GM12878 (cell line): Measurements from ENCODE around the gene DPP4. TPM values are rescaled to one million over a fixed set of nuclear protein-coding genes. Genes with fewer than 3 reads are reported as not detected.

Source experiments
- ATAC-seq: fragments of 200-7000 bp; cut with Tn5 transposase; 3 replicates; pipeline ENCODE4 v1.9.1; 2020; ENCODE audit warnings: mild to moderate bottlenecking, moderate library complexity
- BruUV-seq: library from RNA; stranded (reverse); fragments of 400-500 nt; replicated peaks from 2 replicates; lab custom pipeline; 2021; lab: Mats Ljungman, UMichigan
- CTCF ChIA-PET: fragments of 300-600 bp; sonication (Branson Sonifier 250); formaldehyde crosslinking; extraction: SDS; loops from one replicate; lab custom pipeline; 2021; ENCODE audit warnings: inconsistent platforms; lab: Yijun Ruan, JAX
- POLR2A ChIA-PET: fragments of 350-600 bp; formaldehyde crosslinking; extraction: SDS; loops from one replicate; lab custom pipeline; 2021; ENCODE audit warnings: inconsistent platforms; lab: Charles Lee
- RAD21 ChIA-PET: fragments of 300-600 bp; sonication (Branson Sonifier 250); formaldehyde crosslinking; loops from one replicate; lab custom pipeline; 2023; ENCODE audit warnings: antibody characterized with exemption; ENCODE audit not compliant: unreplicated experiment; lab: Charles Lee
- SMC1A ChIA-PET: fragments of 300-600 bp; sonication (Branson Sonifier 250); formaldehyde crosslinking; loops from one replicate; lab custom pipeline; 2023; ENCODE audit not compliant: unreplicated experiment, uncharacterized antibody; lab: Charles Lee
- DNase-seq: peaks from one replicate; pipeline ENCODE4 v3.0.0-alpha.2; 2011; ENCODE audit warnings: low read depth, low spot score
- FAIRE-seq: peaks from 3 replicates; lab custom pipeline; 2011; peaks lifted over from hg19 to GRCh38; lab: Jason Lieb, UNC
- H2AFZ ChIP-seq: 2 replicates; pipeline ENCODE4 v1.6.0; 2011; ENCODE audit warnings: low read depth, low read length, control low read depth; ENCODE audit not compliant: control insufficient read depth
- H3K27ac ChIP-seq: 2 replicates; pipeline ENCODE4 v1.5.1; 2011; ENCODE audit warnings: control low read depth; ENCODE audit not compliant: control insufficient read depth, insufficient read depth
- H3K27me3 ChIP-seq, 2 experiments: replicated peaks in 1 of 2; 2 replicates each; pipeline versions ENCODE4 v1.6.0 to v1.6.1; 2011; ENCODE audit warnings: low read length in 1 of 2; ENCODE audit not compliant: control insufficient read depth in 2 of 2, insufficient read depth in 2 of 2
- H3K36me3 ChIP-seq, 2 experiments: 2 replicates each; pipeline ENCODE4 v1.5.1; 2011; ENCODE audit warnings: low read length in 1 of 2; ENCODE audit not compliant: control insufficient read depth in 2 of 2, insufficient read depth in 2 of 2
- H3K4me1 ChIP-seq: 2 replicates; pipeline ENCODE4 v1.6.1; 2011; ENCODE audit warnings: mild to moderate bottlenecking, low read length, moderate library complexity, mixed read lengths; ENCODE audit not compliant: control insufficient read depth, insufficient read depth
- H3K4me2 ChIP-seq: 2 replicates; pipeline ENCODE4 v1.6.0; 2011; ENCODE audit warnings: control low read depth; ENCODE audit not compliant: control insufficient read depth, insufficient read depth
- H3K4me3 ChIP-seq: fragments of 200-600 bp; sonication (generic); 2 replicates; pipeline ENCODE4 v1.5.1; 2016
- H3K79me2 ChIP-seq: 2 replicates; pipeline ENCODE4 v1.6.0; 2011; ENCODE audit warnings: low read length; ENCODE audit not compliant: control insufficient read depth, insufficient read depth
- H3K9ac ChIP-seq: 2 replicates; pipeline ENCODE4 v1.8.0; 2011; ENCODE audit warnings: low read length, control low read depth, mixed read lengths; ENCODE audit not compliant: control insufficient read depth, insufficient read depth
- H3K9me3 ChIP-seq: replicated peaks from 3 replicates; pipeline ENCODE4 v1.5.1; 2011; ENCODE audit warnings: mild to moderate bottlenecking, low read length; ENCODE audit not compliant: control insufficient read depth, insufficient read depth
- H4K20me1 ChIP-seq: 2 replicates; pipeline ENCODE4 v1.6.0; 2011; ENCODE audit not compliant: control insufficient read depth, insufficient read depth
- ATF3 ChIP-seq: IDR thresholded peaks from 2 replicates; pipeline ENCODE4 v1.6.1; 2011; ENCODE audit warnings: low read depth, mild to moderate bottlenecking, low read length, moderate library complexity, borderline replicate concordance; ENCODE audit errors: extremely low read depth
- CEBPB ChIP-seq, 2 experiments: fragments of 150-350 bp in 1 of 2; IDR thresholded peaks; 2 replicates each; pipeline ENCODE4 v1.6.1; 2012 to 2014; ENCODE audit warnings: low read depth in 2 of 2, low read length in 2 of 2, borderline replicate concordance in 1 of 2, inconsistent platforms in 1 of 2
- CHD1 ChIP-seq: IDR thresholded peaks from 2 replicates; pipeline ENCODE4 v1.6.1; 2012; ENCODE audit warnings: low read depth, low read length, improper control_type of control experiment
- MYB ChIP-seq: fragments of 150-350 bp; IDR thresholded peaks from 2 replicates; pipeline ENCODE4 v1.6.1; 2014; ENCODE audit warnings: mild to moderate bottlenecking, low read depth, low read length, borderline replicate concordance
- NBN ChIP-seq: fragments of 450-650 bp; IDR thresholded peaks from 2 replicates; pipeline ENCODE4 v1.6.1; 2016
- RB1 ChIP-seq: fragments of 450-650 bp; formaldehyde crosslinking; IDR thresholded peaks from 2 replicates; pipeline ENCODE4 v1.6.1; 2017; ENCODE audit warnings: mild to moderate bottlenecking, borderline replicate concordance
- STAT1 ChIP-seq: fragments of 450-650 bp; conservative IDR thresholded peaks from 2 replicates; pipeline ENCODE4 v1.6.1; 2014; ENCODE audit warnings: antibody characterized with exemption, mild to moderate bottlenecking
- STAT3 ChIP-seq: IDR thresholded peaks from 2 replicates; pipeline ENCODE4 v1.6.1; 2011; ENCODE audit warnings: low read depth, low read length, improper control_type of control experiment
- TBL1XR1 ChIP-seq: IDR thresholded peaks from 2 replicates; pipeline ENCODE4 v1.6.1; 2012; ENCODE audit warnings: low read depth, low read length, improper control_type of control experiment
- ZNF217 ChIP-seq: fragments of 450-650 bp; IDR thresholded peaks from 2 replicates; pipeline ENCODE4 v1.6.1; 2017; ENCODE audit warnings: antibody characterized with exemption, mild to moderate bottlenecking
- WGBS: methylation state at CpG from one replicate; pipeline ENCODE4 v1.1.6; 2016; ENCODE audit warnings: low lambda C conversion rate; ENCODE audit not compliant: insufficient replicate concordance, insufficient coverage; ENCODE audit errors: missing lambda C conversion rate; 5-methylcytosine and 5-hydroxymethylcytosine counted together
- in situ Hi-C: fragments of 300-500 bp; cut with MboI; formaldehyde crosslinking; loops from 9 replicates; pipeline ENCODE4 v1.14.3; 2018; ENCODE audit warnings: mixed read lengths
- intact Hi-C: fragments of 100-400 bp; cut with micrococcal nuclease; formaldehyde crosslinking; loops from one replicate; pipeline ENCODE4 v1.14.2; 2022; ENCODE audit not compliant: unreplicated experiment
- polyA plus RNA-seq, 11 experiments: library from polyadenylated mRNA; depleted of rRNA in 4 of 11; unstranded in 6 of 11; stranded (reverse) in 5 of 11; fragments of >200 nt; fragmentation: Nextera tagmentation in 4 of 11; fragmentation: Illumina TruSeq in 1 of 11; extraction: Ambion mirVana in 4 of 11; extraction: Trizol in 1 of 11; gene quantifications; 1 replicate in 1 of 11; 2 replicates in 10 of 11; pipeline versions ENCODE4 v1.2.1 to v1.2.3, GENCODE V29; 2011 to 2016; ENCODE audit warnings: inconsistent platforms in 2 of 11, missing spikeins in 2 of 11, low read depth in 1 of 11
- total RNA-seq, 4 experiments: library from RNA; depleted of rRNA in 3 of 4; stranded (reverse); fragments of >200 nt in 3 of 4; fragmentation: Illumina TruSeq in 1 of 4; extraction: Trizol in 1 of 4; gene quantifications; 2 replicates each; pipeline versions ENCODE4 v1.2.1 to v1.2.3, GENCODE V29; 2013 to 2021
- TF ChIP-seq, protein P1 (sequence below): fragments of 450-650 bp; IDR thresholded peaks from 2 replicates; pipeline ENCODE4 v1.6.1; 2017; ENCODE audit warnings: mild to moderate bottlenecking, moderate library complexity
- TF ChIP-seq, protein P2 (sequence below): IDR thresholded peaks from 2 replicates; pipeline ENCODE4 v1.6.1; 2012; ENCODE audit warnings: low read depth, low read length, improper control_type of control experiment
- TF ChIP-seq, protein P3 (sequence below): IDR thresholded peaks from 2 replicates; pipeline ENCODE4 v1.6.1; 2011; ENCODE audit warnings: borderline replicate concordance, low read depth, mild to moderate bottlenecking, moderate library complexity, low read length; ENCODE audit not compliant: insufficient read depth, poor library complexity, severe bottlenecking

DPP4 gene
- total and polyA plus RNA-seq, 10 of the 15 experiments (the other 5 are each of a cell fraction or from before 2014, with no cell fraction given), result 4.1 to 11.4 (median 9.3) TPM

- TF ChIP-seq, protein P1, sequence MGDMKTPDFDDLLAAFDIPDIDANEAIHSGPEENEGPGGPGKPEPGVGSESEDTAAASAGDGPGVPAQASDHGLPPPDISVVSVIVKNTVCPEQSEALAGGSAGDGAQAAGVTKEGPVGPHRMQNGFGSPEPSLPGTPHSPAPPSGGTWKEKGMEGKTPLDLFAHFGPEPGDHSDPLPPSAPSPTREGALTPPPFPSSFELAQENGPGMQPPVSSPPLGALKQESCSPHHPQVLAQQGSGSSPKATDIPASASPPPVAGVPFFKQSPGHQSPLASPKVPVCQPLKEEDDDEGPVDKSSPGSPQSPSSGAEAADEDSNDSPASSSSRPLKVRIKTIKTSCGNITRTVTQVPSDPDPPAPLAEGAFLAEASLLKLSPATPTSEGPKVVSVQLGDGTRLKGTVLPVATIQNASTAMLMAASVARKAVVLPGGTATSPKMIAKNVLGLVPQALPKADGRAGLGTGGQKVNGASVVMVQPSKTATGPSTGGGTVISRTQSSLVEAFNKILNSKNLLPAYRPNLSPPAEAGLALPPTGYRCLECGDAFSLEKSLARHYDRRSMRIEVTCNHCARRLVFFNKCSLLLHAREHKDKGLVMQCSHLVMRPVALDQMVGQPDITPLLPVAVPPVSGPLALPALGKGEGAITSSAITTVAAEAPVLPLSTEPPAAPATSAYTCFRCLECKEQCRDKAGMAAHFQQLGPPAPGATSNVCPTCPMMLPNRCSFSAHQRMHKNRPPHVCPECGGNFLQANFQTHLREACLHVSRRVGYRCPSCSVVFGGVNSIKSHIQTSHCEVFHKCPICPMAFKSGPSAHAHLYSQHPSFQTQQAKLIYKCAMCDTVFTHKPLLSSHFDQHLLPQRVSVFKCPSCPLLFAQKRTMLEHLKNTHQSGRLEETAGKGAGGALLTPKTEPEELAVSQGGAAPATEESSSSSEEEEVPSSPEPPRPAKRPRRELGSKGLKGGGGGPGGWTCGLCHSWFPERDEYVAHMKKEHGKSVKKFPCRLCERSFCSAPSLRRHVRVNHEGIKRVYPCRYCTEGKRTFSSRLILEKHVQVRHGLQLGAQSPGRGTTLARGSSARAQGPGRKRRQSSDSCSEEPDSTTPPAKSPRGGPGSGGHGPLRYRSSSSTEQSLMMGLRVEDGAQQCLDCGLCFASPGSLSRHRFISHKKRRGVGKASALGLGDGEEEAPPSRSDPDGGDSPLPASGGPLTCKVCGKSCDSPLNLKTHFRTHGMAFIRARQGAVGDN, result no peak
- TF ChIP-seq ZNF217, result no peak
- TF ChIP-seq CHD1, result no peak
- TF ChIP-seq STAT1, result no peak
- no peak for TF ChIP-seq NBN
- TF ChIP-seq, protein P2, sequence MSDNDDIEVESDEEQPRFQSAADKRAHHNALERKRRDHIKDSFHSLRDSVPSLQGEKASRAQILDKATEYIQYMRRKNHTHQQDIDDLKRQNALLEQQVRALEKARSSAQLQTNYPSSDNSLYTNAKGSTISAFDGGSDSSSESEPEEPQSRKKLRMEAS, result no peak
- TF ChIP-seq CEBPB (IDR thresholded peaks at IDR 0.05; ENCODE audit: borderline replicate concordance in 1 of 2, low read depth in 2 of 2, low read length in 2 of 2), result no peak
- no peak for TF ChIP-seq TBL1XR1
- TF ChIP-seq STAT3, result no peak
These were observed 10.5 kb upstream of the DPP4 start (continued) for GRCh38 chr2:162084536-162084935.

DNA sequence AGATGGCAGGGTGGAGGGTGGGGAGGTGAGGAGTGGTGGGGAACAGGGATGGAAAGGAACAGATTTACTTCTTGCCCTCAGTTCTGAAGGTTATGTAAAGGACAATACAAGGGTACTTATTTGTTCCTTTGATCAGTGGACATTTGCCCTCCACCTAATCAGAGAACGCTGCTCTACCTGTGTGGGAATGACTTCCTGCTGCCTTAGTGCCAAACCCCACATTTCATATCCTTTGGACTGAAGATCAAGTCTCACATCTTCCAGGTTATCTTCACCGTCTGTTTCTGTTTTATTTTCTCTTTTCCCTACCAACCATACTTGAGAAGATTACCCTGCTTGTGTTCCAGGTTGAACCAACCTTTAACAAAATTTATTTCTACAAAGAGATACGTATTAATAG is 8.7 kb upstream of the DPP4 start:
- Histone ChIP-seq H3K9me3 (no peaks in the 10 kb centered on the region; the same call in 2 of the 3 replicates), H3K27ac (no peak overlapping the region), H3K79me2 (no peaks in the 10 kb centered on the region), H3K4me1 (no peaks in the 10 kb centered on the region), H3K4me2 (no peak overlapping the region), H3K9ac (no peak overlapping the region)
- POLR2A ChIA-PET, result interaction anchor here (0.5 kb wide), 1 partner anchor 63 kb away, joined by 4 read pairs; no protein-coding TSS in a partner anchor
- DNase-seq, result no peak
- SMC1A ChIA-PET, result no interaction called here
- intact Hi-C loops, result no loop called here
- TF ChIP-seq, protein P3, sequence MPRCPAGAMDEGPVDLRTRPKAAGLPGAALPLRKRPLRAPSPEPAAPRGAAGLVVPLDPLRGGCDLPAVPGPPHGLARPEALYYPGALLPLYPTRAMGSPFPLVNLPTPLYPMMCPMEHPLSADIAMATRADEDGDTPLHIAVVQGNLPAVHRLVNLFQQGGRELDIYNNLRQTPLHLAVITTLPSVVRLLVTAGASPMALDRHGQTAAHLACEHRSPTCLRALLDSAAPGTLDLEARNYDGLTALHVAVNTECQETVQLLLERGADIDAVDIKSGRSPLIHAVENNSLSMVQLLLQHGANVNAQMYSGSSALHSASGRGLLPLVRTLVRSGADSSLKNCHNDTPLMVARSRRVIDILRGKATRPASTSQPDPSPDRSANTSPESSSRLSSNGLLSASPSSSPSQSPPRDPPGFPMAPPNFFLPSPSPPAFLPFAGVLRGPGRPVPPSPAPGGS, result no peak
- TF ChIP-seq MYB, result no peak
- no peak for TF ChIP-seq RB1
- TF ChIP-seq ATF3, result no peak
- TF ChIP-seq, all 136 proteins: peak for 0
- in situ Hi-C loops, result no loop called here
- Histone ChIP-seq H3K4me3 (no peak overlapping the region), H3K27me3 (no peaks in the 10 kb centered on the region; a peak in 1 of 4 replicates), H2AFZ (no peak overlapping the region), H4K20me1 (no peaks in the 10 kb centered on the region), H3K36me3 (no peaks in the 10 kb centered on the region)
- ChIA-PET RAD21 (no interaction called here), CTCF (no interaction called here)
- no TSS peak for BruUV-seq
- FAIRE-seq (no peak), ATAC-seq (no peak)
- WGBS, result 13% methylated on average over 3 of the region's 3 CpGs
